ENCODE data around the gene PHKB. TPM values are rescaled to one million over a fixed set of nuclear protein-coding genes. Genes with fewer than 3 reads are reported as not detected.

PHKB gene
- total and polyA plus RNA-seq, 2 donors (not counting 3 experiments of a cell fraction or from before 2014, with no cell fraction given) = 30.1 to 61.0 TPM

- Histone ChIP-seq H3K79me2 (ENCODE audit: control insufficient read depth, insufficient read depth, low read length) (peaks cover 13% of the 10 kb centered on the region), H3K4me1 (ENCODE audit: control insufficient read depth, extremely low read depth, insufficient read depth, low read length) (no peaks in the 10 kb centered on the region), H3K9ac (replicated peaks; ENCODE audit: extremely low read depth, insufficient read depth, low read length) (no peak overlapping the region), H2AFZ (ENCODE audit: low read depth, low read length) (no peak overlapping the region), H3K27ac (ENCODE audit: insufficient read depth, low read depth, low read length) (no peak overlapping the region), H3K9me1 (replicated peaks; ENCODE audit: control insufficient read depth, extremely low read depth, insufficient read depth, low read length) (no peaks in the 10 kb centered on the region), H4K20me1 (replicated peaks; ENCODE audit: control insufficient read depth, extremely low read depth, insufficient read depth, low read length) (peaks cover 5% of the 10 kb centered on the region), H3K9me3 (replicated peaks; ENCODE audit: control insufficient read depth, insufficient read depth, low read length) (no peaks in the 10 kb centered on the region), H3K4me2 (ENCODE audit: insufficient read depth, low read length) (no peak overlapping the region), H3K4me3 (replicated peaks in 1 of 3; ENCODE audit: insufficient read depth in 1 of 3, low read depth in 1 of 3, low read length in 3 of 3) (no peak overlapping the region), H3K27me3 (ENCODE audit: control insufficient read depth in 2 of 2, insufficient read depth in 2 of 2, low read length in 2 of 2) (no peaks in the 10 kb centered on the region), H3K36me3 (ENCODE audit: control insufficient read depth in 2 of 2, extremely low read depth in 1 of 2, insufficient read depth in 2 of 2, low read length in 2 of 2) (no peaks in the 10 kb centered on the region)
- TF ChIP-seq, protein P1, sequence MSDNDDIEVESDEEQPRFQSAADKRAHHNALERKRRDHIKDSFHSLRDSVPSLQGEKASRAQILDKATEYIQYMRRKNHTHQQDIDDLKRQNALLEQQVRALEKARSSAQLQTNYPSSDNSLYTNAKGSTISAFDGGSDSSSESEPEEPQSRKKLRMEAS (IDR thresholded peaks at IDR 0.05; ENCODE audit: insufficient read depth, insufficient read length) = no peak
- TF ChIP-seq JUN (IDR thresholded peaks at IDR 0.05; ENCODE audit: borderline replicate concordance, insufficient read depth, insufficient read length, low read depth) (no peak), MYC (IDR thresholded peaks at IDR 0.05; ENCODE audit: low read depth, low read length) (no peak), FOS (IDR thresholded peaks at IDR 0.05; ENCODE audit: borderline replicate concordance, insufficient read depth, low read length) (no peak), POLR2AphosphoS5 (IDR thresholded peaks at IDR 0.05; ENCODE audit: insufficient read depth, low read depth, low read length) (no peak), POLR2A (IDR thresholded peaks at IDR 0.05; ENCODE audit: low read depth, low read length) (no peak), GATA2 (IDR thresholded peaks at IDR 0.05; ENCODE audit: insufficient read depth, insufficient read length, low read depth, low read length) (no peak), EZH2 (IDR thresholded peaks at IDR 0.05; ENCODE audit: borderline replicate concordance, low read depth, low read length, severe bottlenecking) (no peak)
- TF ChIP-seq, protein P2, sequence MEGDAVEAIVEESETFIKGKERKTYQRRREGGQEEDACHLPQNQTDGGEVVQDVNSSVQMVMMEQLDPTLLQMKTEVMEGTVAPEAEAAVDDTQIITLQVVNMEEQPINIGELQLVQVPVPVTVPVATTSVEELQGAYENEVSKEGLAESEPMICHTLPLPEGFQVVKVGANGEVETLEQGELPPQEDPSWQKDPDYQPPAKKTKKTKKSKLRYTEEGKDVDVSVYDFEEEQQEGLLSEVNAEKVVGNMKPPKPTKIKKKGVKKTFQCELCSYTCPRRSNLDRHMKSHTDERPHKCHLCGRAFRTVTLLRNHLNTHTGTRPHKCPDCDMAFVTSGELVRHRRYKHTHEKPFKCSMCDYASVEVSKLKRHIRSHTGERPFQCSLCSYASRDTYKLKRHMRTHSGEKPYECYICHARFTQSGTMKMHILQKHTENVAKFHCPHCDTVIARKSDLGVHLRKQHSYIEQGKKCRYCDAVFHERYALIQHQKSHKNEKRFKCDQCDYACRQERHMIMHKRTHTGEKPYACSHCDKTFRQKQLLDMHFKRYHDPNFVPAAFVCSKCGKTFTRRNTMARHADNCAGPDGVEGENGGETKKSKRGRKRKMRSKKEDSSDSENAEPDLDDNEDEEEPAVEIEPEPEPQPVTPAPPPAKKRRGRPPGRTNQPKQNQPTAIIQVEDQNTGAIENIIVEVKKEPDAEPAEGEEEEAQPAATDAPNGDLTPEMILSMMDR (IDR thresholded peaks at IDR 0.05; ENCODE audit: extremely low read depth in 1 of 2, insufficient read depth in 1 of 2, low read depth in 1 of 2, low read length in 2 of 2) = no peak
- POLR2A ChIA-PET = no interaction called here
- CTCF ChIA-PET = no interaction called here
- FAIRE-seq (no peak), DNase-seq (ENCODE audit: low read depth, low spot score) (no peak)
- BruUV-seq (replicated peaks) = no TSS peak
- intact Hi-C loops (cut with micrococcal nuclease) = no loop called here
- dilution Hi-C loops (cut with MboI; ENCODE audit: extremely low pct_ligation_motif_present, low sequenced_read_pairs) = no loop called here
Observed at GRCh38 chr16:47480410-47480809, 19.3 kb downstream of the PHKB start.

Measured in endothelial cell of umbilical vein (primary cell).